Activated CD8-positive, alpha-beta memory T cell treated with anti-CD3 and anti-CD28 coated beads, Interleukin-2, amount 50 U/mL, for 24 hours (primary cell): ENCODE measurements around the gene CDK11B.
"Not testable (repeated sequence)": the region's sequence is repeated elsewhere in the genome, so short reads cannot be mapped to it uniquely, and the experiment has no call there.

ENCODE experiments used
- DNase-seq: peaks from one replicate; pipeline ENCODE4 v3.0.0-alpha.2; 2020; ENCODE audit errors: extremely low read depth

Gene CDK11B

GRCh38 chr1:1599935-1600860, 58.6 kb downstream of the CDK11B start, which contains the start of gene FNDC10:
Gene FNDC10, minus strand, starts transcription at chr1:1600135. Its CDS starts 120 bp downstream, at chr1:1600015.
- DNase-seq: no peak

DNA sequence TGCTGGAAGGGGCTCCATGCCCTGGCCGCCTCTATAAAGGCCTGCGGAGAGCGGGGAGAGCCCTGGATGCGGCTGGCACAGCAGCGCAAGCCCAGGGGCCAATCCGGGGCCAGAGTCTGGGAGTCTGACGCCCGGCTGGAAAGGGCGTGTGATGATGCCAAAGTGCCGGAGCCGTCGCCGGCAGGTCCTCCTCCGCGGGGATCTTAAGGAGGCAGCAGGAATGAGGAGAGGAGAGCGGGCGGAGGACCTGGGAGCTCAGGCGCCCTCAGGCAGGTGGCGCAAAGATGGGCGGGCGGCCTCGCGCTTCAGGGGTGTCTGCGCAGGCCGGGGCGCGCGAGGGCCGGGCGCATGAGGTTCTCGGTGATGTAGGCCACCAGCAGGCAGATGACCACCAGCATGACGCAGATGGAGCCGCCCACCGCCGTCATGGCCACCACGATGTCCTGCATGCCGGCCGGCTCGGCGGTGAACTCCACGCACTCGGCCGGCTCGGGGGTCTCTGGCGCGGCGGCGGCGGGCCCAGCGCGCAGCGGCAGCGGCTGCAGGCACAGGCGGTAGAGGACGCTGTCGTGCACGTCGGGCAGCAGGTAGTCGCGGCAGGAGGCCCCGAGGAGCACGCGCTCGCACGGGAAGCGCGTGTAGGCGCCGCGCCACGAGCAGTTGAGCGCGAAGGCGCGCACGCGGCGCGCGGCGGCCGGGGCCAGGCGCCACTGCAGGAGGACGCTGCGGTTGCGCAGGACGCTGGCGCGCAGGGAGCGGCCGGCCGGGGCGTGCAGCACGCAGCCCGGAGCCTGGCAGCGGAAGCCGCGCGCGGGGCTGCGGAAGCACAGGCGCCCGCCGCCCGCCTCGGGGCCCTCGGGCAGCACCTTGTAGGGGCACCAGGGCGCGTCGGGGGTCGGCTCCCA, 59.5 kb downstream of the CDK11B start:
- DNase-seq: no peak

DNA sequence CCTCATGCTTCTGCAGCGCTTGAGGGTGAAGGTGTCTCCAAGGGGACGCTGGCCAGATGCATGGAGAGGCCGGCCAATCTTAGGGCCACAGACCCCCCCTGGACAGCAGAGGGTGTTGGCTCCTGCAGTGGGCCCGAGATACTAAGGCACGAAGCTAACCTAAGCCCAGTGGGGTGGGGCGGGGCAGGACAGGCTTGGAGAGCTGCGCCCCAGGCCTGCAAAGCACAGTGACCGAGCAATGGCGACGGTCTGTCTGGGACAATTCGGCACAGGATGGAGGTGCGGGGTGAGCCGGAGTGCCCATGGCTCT, 60.1 kb downstream of the CDK11B start:
- no peak for DNase-seq

DNA sequence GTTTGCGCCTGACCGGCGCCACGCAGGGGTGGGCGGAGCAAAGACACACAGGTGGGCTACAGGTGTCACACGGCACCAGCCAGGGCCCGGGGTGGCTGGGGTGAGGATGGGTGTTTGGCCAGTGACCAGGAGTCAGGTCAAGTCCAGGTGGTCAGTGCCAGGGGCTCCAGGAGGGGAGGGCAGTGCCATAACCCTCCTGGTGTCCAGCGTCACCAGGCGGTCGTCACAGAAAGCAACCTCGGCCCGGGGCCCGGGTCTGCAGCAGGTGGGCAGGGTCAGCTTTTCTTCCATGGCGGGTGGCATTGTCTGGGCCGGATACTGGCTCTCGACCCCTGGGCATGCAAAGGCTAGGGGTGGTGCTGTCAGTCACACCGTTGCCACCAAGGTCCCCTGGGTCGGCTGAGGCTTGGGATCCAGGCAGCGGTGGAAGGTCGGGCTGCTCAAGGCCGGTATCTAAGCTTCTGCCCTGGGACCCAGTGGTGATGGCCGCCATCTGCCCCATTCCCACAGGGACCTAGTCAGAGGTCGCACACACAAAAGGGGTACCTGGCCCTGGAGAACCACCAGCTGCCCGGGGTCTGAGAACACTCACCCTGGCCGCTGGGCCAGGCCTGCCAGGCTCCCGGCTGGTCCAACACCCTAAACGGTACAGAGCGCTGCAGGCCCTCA, 60.6 kb downstream of the CDK11B start:
- DNase-seq: no peak

DNA sequence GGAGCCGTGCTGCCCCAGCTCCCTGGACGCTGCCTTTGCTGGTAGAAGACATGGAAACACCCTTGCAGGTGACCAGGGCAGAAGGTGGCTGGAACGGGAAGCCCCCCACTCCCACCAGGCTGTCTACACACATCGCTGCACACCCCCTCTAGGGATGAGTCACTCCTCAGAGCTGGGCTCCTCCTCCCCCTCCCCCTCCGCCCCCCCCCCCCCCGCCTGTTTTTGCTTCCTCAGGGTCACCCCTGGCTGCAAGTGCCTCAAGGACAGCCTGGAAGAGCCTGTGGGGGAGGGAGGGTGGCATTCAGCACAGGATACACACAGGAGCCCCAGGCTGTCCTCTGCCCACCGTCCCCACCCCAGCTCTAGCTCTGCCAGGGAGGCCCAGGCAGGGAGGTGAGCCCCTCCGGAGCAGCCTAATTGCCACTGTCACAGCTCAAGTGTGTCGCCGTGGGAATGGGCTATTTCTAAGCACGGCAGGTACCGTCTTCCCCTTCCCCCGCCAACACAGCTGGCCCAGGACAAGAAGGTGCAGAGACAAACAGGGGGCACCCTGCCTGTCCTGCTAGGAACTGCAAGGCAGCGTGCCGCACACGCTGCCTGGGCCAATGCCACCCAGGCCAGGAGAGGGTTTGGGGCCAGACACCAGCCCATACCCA, 61.4 kb downstream of the CDK11B start:
- no peak for DNase-seq

DNA sequence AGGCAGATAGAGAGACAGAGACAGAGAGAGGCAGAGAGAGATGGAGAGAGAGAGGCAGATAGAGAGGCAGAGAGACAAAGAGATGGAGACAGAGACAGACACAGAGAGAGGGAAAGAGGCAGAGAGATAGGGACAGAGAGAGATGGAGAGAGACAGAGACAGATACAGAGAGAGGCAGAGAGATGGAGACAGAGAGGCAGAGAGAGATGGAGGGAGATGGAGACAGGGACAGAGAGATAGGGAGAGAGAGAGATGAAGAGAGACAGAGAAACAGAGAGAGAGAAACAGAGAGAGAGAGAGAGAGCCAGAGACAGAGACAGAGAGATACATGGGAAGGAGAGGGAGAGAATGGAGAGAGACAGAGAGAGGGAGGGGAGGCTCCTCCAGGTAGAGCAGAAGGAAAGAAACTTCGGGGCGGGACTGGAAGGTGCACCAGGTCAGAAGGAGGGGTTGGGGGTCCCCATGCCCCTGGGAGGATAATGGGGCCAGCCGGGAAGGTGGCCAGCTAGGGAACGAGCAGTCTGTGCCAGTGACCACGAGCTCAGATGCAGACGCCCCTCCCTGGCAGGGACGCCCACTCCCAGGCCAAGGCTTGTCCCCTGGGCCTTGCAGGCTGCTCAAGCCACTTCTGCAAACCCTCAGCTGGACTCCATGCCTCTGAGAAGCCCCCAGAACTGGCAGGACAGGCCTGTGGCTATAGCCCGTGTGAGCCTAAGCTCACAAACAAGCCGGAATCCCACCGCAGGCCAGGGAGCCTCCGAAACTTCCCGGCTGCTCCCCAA, 62.1 kb downstream of the CDK11B start:
- no peak for DNase-seq

DNA sequence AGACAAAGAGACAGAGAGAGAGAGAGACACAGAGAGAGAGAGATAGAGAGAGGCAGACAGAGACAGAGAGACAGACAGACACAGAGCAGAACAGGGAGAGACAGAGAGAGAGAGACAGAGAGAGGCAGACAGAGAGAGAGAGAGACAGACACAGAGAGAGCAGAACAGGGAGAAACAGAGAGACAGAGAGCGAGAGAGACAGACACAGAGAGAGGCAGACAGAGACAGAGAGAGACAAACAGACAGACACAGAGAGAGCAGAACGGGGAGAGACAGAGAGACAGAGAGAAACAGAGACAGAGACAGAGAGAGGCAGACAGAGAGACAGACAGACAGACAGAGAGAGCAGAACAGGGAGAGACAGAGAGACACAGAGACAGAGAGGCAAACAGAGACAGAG, 63.5 kb downstream of the CDK11B start:
- DNase-seq: not testable (repeated sequence)

DNA sequence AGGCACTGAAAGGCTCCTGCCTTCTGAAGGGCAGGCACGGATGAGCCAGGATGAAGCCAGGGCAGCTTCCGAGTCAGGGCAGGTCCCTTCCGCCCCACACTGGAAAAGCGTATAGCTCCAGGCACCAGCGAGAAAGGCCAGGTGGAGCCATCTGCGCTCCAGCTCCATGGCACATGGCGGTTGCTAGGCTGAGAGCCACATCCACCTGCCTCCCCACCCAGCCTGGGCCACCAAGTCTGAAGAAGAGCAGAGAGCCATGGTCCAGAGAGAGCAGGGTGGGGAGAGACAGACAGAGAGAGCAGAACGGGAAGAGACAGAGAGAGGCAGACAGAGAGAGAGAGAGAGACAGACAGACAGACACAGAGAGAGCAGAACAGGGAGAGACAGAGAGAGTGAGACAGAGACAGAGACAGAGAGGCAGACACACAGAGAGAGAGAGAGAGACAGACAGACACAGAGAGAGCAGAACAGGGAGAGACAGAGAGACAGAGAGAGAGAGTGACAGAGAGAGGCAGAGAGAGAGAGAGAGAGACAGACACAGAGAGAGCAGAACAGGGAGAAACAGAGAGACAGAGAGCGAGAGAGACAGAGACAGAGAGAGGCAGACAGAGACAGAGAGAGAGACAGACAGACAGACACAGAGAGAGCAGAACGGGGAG, 64.1 kb downstream of the CDK11B start:
- DNase-seq: no peak

GRCh38 chr1:1593834-1594601, 64.8 kb downstream of the CDK11B start:
- no peak for DNase-seq

DNA sequence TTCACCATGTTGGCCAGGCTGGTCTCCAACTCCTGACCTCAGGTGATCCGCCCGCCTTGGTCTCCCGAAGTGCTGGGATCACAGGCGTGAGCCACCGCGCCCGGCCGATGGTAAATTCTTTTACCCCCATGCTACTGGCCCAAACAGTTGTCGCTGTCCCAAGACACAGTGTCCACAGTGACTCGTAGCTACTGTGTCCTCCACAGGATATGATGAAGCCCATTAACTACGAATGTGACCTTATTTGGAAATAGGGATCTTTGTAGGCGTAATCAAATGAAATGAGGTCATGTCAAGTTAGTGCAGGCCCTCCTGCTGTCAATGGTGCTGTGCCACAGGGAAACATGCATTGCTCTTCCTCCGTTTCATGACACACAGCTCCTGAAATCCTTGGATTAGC, 67.4 kb downstream of the CDK11B start:
- no peak for DNase-seq
